HUES64 (cell line): Measurements from ENCODE around the gene TET1.
"Not testable (repeated sequence)": the region's sequence is repeated elsewhere in the genome, so short reads cannot be mapped to it uniquely, and the experiment has no call there.

Experiments used
- H3K27ac ChIP-seq: 2 replicates; pipeline ENCODE4 v1.7.0; 2013; ENCODE audit warnings: low read depth, low read length, inconsistent platforms
- H3K27me3 ChIP-seq: 2 replicates; pipeline ENCODE4 v1.6.1; 2013; ENCODE audit warnings: mild to moderate bottlenecking, low read length; ENCODE audit not compliant: insufficient read depth
- H3K36me3 ChIP-seq: 2 replicates; pipeline ENCODE4 v1.6.1; 2013; ENCODE audit warnings: mild to moderate bottlenecking, low read length; ENCODE audit not compliant: insufficient read depth
- H3K4me1 ChIP-seq: 2 replicates; pipeline ENCODE4 v1.6.1; 2013; ENCODE audit warnings: mild to moderate bottlenecking, low read length, moderate library complexity; ENCODE audit not compliant: insufficient read depth
- H3K4me3 ChIP-seq: 2 replicates; pipeline ENCODE4 v1.5.1; 2013; ENCODE audit warnings: mild to moderate bottlenecking, low read length, moderate library complexity
- H3K9ac ChIP-seq: 2 replicates; pipeline ENCODE4 v1.6.1; 2013; ENCODE audit warnings: mild to moderate bottlenecking, low read depth, low read length
- H3K9me3 ChIP-seq: 2 replicates; pipeline ENCODE4 v1.6.1; 2013; ENCODE audit warnings: low read depth, low read length; ENCODE audit not compliant: insufficient read depth
- WGBS: fragments of 150-250, 120-280 bp; methylation state at CpG from one replicate; pipeline ENCODE4 v1.1.7; 2013; ENCODE audit warnings: missing lambda C conversion rate; 5-methylcytosine and 5-hydroxymethylcytosine counted together

TET1 gene

GRCh38 chr10:68655620-68656126, 95.5 kb downstream of the TET1 start:
- no peaks in the 10 kb centered on the region for H3K9me3 ChIP-seq
- H3K27ac ChIP-seq = no peak overlapping the region
- no peak overlapping the region for H3K4me3 ChIP-seq
- H3K36me3 ChIP-seq = peaks cover 72% of the 10 kb centered on the region
- no peaks in the 10 kb centered on the region for H3K27me3 ChIP-seq
- H3K4me1 ChIP-seq = peaks cover 3% of the 10 kb centered on the region
- H3K9ac ChIP-seq = no peak overlapping the region
- 100% methylated on average over 1 of the region's 3 CpGs for WGBS

GRCh38 chr10:68665841-68666240, 105.7 kb downstream of the TET1 start:
- Histone ChIP-seq H3K4me3 (no peak overlapping the region), H3K27me3 (no peaks in the 10 kb centered on the region), H3K36me3 (peaks cover 82% of the 10 kb centered on the region), H3K9me3 (no peaks in the 10 kb centered on the region), H3K27ac (no peak overlapping the region), H3K4me1 (no peaks in the 10 kb centered on the region), H3K9ac (no peak overlapping the region)
- WGBS = 97% methylated on average over 1 of the region's 2 CpGs

- Histone ChIP-seq H3K36me3 (peaks cover 86% of the 10 kb centered on the region), H3K27ac (no peak overlapping the region), H3K4me1 (no peaks in the 10 kb centered on the region), H3K9ac (no peak overlapping the region), H3K9me3 (no peaks in the 10 kb centered on the region), H3K27me3 (no peaks in the 10 kb centered on the region), H3K4me3 (no peak overlapping the region)
- WGBS = 97% methylated on average over 5 of the region's 5 CpGs
Measured at GRCh38 chr10:68666280-68666760, 106.2 kb downstream of the TET1 start.

- H3K27me3 ChIP-seq = no peaks in the 10 kb centered on the region
- 98% methylated on average over 3 of the region's 5 CpGs for WGBS
- no peaks in the 10 kb centered on the region for H3K9me3 ChIP-seq
- H3K36me3 ChIP-seq = peaks cover 92% of the 10 kb centered on the region
- H3K4me1 ChIP-seq = no peaks in the 10 kb centered on the region
- H3K4me3 ChIP-seq = no peak overlapping the region
- H3K27ac ChIP-seq = no peak overlapping the region
- H3K9ac ChIP-seq = no peak overlapping the region
Measured at GRCh38 chr10:68668231-68668630, 108.1 kb downstream of the TET1 start.

GRCh38 chr10:68668972-68669371, 108.8 kb downstream of the TET1 start:
- no peak overlapping the region for H3K4me3 ChIP-seq
- peaks cover 92% of the 10 kb centered on the region for H3K36me3 ChIP-seq
- H3K9me3 ChIP-seq = no peaks in the 10 kb centered on the region
- no peaks in the 10 kb centered on the region for H3K4me1 ChIP-seq
- H3K27me3 ChIP-seq = no peaks in the 10 kb centered on the region
- H3K27ac ChIP-seq = no peak overlapping the region
- no peak overlapping the region for H3K9ac ChIP-seq
- 94% methylated on average over 4 of the region's 4 CpGs for WGBS

- H3K36me3 ChIP-seq = peaks cover 90% of the 10 kb centered on the region
Measured at GRCh38 chr10:68684413-68684812, 124.3 kb downstream of the TET1 start.

GRCh38 chr10:68696018-68696417, 135.9 kb downstream of the TET1 start:
- Histone ChIP-seq H3K4me1 (no peaks in the 10 kb centered on the region), H3K27ac (no peak overlapping the region), H3K9me3 (no peaks in the 10 kb centered on the region), H3K4me3 (no peak overlapping the region), H3K36me3 (peaks cover 34% of the 10 kb centered on the region), H3K27me3 (no peaks in the 10 kb centered on the region), H3K9ac (no peak overlapping the region)
- 100% methylated on average over 1 of the region's 1 CpG for WGBS

More at GRCh38 chr10:68684413-68684812, 124.3 kb downstream of the TET1 start:
- no peak overlapping the region for H3K27ac ChIP-seq
- H3K9me3 ChIP-seq = no peaks in the 10 kb centered on the region
- H3K27me3 ChIP-seq = no peaks in the 10 kb centered on the region
- no peak overlapping the region for H3K9ac ChIP-seq
- no peaks in the 10 kb centered on the region for H3K4me1 ChIP-seq
- no peak overlapping the region for H3K4me3 ChIP-seq
- WGBS = 97% methylated on average over 3 of the region's 3 CpGs

- H3K36me3 ChIP-seq = peaks cover 23% of the 10 kb centered on the region
- no peak overlapping the region for H3K9ac ChIP-seq
- H3K4me3 ChIP-seq = no peak overlapping the region
- no peak overlapping the region for H3K27ac ChIP-seq
- no peaks in the 10 kb centered on the region for H3K9me3 ChIP-seq
- WGBS = 95% methylated on average over 1 of the region's 1 CpG
- H3K27me3 ChIP-seq = no peaks in the 10 kb centered on the region
- H3K4me1 ChIP-seq = no peaks in the 10 kb centered on the region
Measured at GRCh38 chr10:68697106-68697505, 137.0 kb downstream of the TET1 start.

GRCh38 chr10:68700197-68700596, 140.1 kb downstream of the TET1 start:
- no peak overlapping the region for H3K9ac ChIP-seq
- no peak overlapping the region for H3K27ac ChIP-seq
- H3K9me3 ChIP-seq = no peaks in the 10 kb centered on the region
- H3K27me3 ChIP-seq = no peaks in the 10 kb centered on the region
- WGBS = no CpG with 5 or more reads among the region's 1 CpG
- no peak overlapping the region for H3K4me3 ChIP-seq
- H3K4me1 ChIP-seq = no peaks in the 10 kb centered on the region
- no peaks in the 10 kb centered on the region for H3K36me3 ChIP-seq

- 100% methylated on average over 1 of the region's 1 CpG for WGBS
- Histone ChIP-seq H3K27me3 (no peaks in the 10 kb centered on the region), H3K9ac (no peak overlapping the region), H3K27ac (no peak overlapping the region), H3K9me3 (no peaks in the 10 kb centered on the region), H3K36me3 (no peaks in the 10 kb centered on the region), H3K4me3 (no peak overlapping the region), H3K4me1 (no peaks in the 10 kb centered on the region)
Measured at GRCh38 chr10:68705548-68705947, 145.4 kb downstream of the TET1 start.

- H3K4me3 ChIP-seq, H3K9ac ChIP-seq, H3K27me3 ChIP-seq, H3K27ac ChIP-seq, H3K36me3 ChIP-seq, H3K9me3 ChIP-seq, H3K4me1 ChIP-seq: not testable (repeated sequence)
- WGBS = 91% methylated on average over 5 of the region's 5 CpGs
Measured at GRCh38 chr10:68708987-68709386, 148.8 kb downstream of the TET1 start.

GRCh38 chr10:68713065-68713464, 152.9 kb downstream of the TET1 start:
- H3K9ac ChIP-seq, H3K4me3 ChIP-seq, H3K27me3 ChIP-seq, H3K9me3 ChIP-seq, H3K27ac ChIP-seq, H3K36me3 ChIP-seq, H3K4me1 ChIP-seq: not testable (repeated sequence)
- WGBS = 96% methylated on average over 10 of the region's 13 CpGs
